ENCODE results near the gene ENO2. TPM values are rescaled to one million over a fixed set of nuclear protein-coding genes. Genes with fewer than 3 reads are reported as not detected.

ENO2 gene
- total RNA-seq, 1 donor from 2014 or later: 2.9 TPM

DNA sequence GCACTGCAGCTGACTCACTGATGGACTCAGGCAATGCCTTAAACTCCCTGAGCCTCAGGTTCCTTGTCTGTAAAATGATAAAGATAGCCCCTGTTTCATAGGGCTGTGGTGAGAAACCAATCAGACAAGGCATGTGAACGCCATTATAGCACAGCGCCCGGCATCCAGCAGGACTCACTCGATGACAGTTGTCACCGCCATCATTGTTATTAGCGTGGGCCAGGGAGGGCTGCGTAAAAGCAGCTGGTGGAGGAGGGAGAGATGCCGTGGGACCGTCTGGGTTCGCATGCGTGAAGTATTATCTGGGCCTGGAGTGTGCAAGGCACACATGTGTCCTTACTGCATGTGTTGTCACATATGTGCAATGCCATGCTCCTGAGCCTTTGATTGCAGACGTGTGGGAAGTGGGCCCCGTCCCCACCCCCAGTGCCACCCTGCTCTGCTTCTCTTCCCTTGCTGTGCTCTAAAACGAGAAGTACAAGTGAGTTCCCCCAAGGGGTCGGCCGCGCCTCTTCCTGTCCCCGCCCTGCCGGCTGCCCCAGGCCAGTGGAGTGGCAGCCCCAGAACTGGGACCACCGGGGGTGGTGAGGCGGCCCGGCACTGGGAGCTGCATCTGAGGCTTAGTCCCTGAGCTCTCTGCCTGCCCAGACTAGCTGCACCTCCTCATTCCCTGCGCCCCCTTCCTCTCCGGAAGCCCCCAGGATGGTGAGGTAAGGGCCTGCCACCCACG is 36.6 kb downstream of the ENO2 start, which contains the start of gene PTPN6:
Gene PTPN6 (plus strand): TSS at position 546 of the 730 bp plus-strand sequence. CDS start 157 bp downstream, at position 703.
- DNase-seq: no peak

GRCh38 chr12:6951551-6952120 is 37.3 kb downstream of the ENO2 start:
- DNase-seq: no peak

DNA sequence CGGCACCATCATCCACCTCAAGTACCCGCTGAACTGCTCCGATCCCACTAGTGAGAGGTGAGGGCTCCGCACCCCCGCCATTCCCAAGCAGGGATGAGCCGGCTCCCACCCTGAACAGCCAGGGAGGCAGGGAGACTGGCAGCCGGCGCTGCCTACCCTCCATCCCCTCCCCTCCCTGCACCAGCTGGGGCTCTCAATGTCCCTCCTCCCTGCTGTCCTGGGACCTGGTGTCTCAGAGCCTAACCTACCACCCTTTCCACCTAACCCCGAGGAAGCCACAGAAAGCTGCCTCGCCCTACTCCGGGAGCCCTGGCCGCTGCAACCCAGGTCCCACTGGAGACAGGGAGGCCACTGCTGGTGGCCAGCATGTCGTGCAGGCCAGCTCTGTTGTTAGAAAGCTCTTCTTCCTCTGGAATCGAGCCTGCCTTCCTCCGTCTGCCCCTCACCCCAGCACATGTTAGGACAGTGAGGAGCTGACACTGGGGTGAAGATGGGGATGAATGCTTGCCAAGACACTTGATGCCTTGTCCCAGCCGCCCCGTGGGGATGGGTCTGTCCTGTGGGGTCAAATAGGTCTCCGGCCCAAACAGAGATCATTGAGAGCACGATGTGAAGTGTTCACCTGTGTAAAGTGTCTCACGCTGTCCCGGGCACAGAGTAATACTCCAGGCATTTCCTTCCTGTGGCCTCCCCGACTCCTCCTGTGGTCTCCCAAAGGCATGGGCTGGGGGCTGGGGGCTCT is 37.9 kb downstream of the ENO2 start:
- DNase-seq: no peak

DNA sequence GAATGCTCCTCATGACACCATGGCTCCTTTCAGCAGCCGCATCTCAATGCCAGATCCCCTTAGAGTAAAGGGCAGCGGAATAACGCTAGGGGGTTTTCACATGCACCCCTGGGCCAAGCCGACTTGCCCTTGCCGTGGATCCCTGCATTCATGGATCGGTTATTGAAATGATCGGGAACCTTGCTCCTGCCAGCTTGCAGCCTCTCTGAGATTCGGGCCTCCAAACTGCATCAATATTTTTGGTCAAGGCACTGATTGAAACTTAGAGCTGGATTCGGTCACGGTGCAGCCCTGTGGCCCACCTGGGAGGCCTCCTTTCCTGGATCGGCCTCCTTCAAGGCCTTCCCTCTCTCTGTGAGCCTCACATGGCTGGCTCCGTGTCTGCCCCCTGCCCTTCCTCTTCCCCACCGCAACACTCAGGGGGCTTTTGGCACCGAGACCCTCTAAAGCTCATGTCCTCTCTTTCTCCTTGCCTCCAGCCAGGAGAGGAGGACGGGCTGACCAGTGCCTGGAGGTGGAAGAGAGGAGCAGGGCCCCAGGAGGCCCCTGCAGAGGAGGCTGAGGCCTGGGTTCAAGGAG is 38.6 kb downstream of the ENO2 start:
- no peak for DNase-seq

GRCh38 chr12:6953442-6954315 is 39.3 kb downstream of the ENO2 start:
- DNase-seq: peak; percentile 51

DNA sequence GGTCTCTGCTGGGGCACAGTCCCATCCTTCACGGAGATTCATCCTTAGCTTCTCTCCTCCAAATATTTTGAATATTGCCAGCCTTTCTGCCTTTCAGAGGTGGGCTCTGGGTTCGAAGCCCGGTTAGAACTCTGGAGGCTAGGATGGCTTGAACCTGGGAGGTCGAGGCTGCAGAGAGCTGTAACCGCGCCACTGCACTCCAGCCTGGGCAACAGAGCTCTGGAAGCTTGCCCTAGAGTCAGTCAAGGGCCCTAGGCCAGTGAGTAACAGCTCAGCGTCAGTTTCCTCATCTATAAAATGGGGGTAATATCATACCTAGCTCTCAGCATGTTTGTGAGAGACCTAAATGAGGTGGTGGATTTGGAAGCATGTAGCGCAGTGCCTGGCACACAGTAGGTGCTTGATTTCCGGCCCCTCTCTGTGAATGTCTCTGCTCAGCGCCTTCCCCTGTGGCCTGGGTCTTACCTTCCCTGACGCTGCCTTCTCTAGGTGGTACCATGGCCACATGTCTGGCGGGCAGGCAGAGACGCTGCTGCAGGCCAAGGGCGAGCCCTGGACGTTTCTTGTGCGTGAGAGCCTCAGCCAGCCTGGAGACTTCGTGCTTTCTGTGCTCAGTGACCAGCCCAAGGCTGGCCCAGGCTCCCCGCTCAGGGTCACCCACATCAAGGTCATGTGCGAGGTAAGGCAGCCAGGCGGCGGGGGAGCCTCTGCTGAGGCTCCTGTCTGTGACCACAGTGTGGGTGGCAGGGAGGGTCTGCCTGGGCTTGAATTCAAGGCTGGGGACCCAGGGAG is 40.1 kb downstream of the ENO2 start:
- DNase-seq: no peak

- no peak for DNase-seq
These were observed 41.0 kb downstream of the ENO2 start for GRCh38 chr12:6955108-6956020.

- no peak for DNase-seq
These were observed 41.8 kb downstream of the ENO2 start for GRCh38 chr12:6956021-6956727.

GRCh38 chr12:6957151-6957701 is 42.8 kb downstream of the ENO2 start:
- DNase-seq: no peak

DNA sequence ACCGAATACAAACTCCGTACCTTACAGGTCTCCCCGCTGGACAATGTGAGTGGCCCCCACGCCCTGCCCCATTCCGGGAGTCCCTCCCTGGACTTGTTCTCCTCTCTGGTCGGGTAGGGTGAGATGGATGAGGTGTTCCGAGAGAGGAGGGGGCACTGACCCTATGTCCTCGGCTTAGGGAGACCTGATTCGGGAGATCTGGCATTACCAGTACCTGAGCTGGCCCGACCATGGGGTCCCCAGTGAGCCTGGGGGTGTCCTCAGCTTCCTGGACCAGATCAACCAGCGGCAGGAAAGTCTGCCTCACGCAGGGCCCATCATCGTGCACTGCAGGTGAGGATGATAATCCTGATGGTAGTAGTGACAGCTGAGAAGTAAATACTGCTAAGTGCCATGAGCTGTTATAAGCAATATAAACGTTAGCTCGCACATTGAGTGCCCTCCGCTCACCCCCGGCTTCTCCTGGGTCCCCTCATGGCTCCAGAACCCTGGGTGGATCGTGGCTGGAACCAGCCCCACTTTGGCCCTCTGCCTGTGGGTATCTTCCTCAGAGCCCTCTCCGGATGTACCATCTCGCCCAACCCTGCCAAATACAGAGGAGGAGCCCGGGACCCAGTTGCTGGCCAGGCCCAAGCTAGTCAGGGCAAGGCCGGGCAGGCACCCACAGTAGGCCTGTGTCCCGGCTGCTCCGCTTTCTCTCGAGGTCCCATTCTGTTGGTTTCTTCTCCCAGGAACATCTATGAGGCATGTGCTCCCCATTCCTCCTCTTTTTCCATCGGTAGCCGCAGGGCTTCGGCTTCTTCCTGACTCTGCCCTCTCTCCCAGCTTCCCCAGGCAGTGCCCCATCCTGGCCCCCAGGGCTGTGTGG is 43.6 kb downstream of the ENO2 start:
- DNase-seq: no peak

DNA sequence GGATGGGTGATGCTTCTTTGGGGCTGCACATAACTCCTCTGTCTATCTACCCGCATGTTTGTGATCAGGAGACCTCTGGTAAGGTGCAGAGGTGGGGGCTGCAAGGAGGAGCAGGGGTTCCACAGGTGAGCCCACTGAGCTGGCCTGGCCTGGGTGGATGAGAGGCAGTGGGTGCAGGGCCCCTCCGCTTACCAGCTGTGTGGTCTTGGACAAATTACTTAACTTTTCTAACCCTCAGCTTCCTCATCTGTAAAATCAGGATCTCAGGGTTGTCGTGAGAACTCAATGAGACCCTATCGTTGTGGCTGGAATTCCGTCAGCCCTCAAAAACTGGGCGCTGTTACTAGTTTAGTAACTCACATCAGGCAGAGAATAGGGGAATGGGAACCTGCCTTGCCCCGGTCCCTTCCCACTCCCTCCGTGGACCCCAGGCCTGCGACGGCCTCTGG is 44.3 kb downstream of the ENO2 start:
- DNase-seq: no peak

GRCh38 chr12:6959058-6959804 is 44.9 kb downstream of the ENO2 start:
- DNase-seq: peak; percentile 27

GRCh38 chr12:6959805-6960592 is 45.6 kb downstream of the ENO2 start:
- DNase-seq: no peak

DNA sequence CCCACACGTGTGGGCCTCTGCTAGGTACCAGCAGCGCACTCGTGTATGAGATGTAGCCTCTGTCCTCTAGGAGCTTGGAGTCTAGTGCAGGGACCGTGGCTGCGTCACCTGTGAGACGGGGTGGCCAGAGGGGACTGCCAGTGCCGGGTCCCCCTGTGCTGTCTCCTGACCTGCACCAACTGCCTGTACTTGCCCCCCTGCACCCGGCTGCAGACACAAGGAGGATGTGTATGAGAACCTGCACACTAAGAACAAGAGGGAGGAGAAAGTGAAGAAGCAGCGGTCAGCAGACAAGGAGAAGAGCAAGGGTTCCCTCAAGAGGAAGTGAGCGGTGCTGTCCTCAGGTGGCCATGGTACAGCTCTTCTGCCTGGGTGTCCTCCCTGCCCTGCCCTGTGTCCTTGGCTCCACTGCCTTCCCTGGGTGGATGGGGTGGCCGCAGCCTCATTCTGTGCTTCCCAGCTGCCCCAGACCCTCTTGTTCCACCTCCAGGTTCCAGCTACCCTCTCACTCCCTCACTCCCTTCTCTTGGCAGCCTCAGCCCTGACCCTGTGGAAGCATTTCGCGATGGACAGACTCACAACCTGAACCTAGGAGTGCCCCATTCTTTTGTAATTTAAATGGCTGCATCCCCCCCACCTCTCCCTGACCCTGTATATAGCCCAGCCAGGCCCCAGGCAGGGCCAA is 46.4 kb downstream of the ENO2 start:
- no peak for DNase-seq

GRCh38 chr12:6961278-6961694 is 46.9 kb downstream of the ENO2 start:
- peak; percentile 39 for DNase-seq

GRCh38 chr12:6961695-6962284 is 47.4 kb downstream of the ENO2 start:
- DNase-seq: peak; percentile 74
